ENCODE data around the gene PPIL1. TPM values are rescaled to one million over a fixed set of nuclear protein-coding genes. Genes with fewer than 3 reads are reported as not detected.
A peak's percentile ranks its signal among the peaks of the same experiment; 100 is the strongest.

Gene PPIL1
- total and polyA plus RNA-seq, 2 of the 13 experiments (the other 11 are each of a cell fraction or from before 2014, with no cell fraction given) = 74.2 to 144 TPM

DNA sequence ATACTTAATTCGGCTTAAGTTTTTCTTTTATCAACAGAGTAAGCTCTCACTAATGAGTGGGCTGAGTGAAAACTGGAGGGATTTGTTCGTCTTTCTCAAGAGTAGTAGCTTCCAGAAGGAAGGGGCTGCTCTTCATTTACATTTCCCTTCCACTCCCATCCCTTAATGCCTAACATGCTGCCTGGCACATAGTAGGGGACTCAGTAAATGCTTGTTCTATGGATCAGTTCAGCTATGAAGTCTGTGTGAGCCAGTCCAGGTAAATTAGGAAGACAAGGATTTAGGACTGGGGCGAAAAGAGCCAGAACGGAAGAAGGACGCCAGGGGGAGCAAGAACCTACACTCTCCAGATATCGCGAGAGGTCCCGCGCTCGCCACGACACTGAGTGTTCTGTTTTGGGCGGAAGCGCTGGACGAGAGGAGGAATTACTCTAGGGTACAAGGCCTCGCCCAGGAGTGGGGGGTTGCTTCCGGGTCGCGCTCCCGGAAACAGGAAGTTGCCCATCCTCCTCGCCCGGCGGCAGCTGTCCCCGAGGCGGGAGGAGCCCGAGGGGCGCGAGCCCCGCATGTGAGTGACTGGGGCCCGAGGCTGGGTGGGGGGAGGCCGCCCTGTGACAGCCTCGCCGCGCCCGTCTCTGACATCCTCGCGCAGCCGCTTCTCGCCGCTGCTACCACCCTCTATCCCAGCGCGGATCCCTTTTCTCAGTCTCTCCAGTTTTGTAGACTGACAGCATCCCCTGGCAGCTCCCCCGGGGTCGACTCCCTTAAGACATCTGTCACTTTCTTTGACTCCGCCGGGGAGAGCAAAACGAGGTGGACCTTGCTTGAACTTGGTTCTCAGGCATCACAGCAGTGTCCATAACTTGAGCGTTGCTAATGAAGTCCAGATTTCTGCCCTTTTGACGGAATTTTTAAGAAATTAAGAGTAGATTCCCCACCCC lies 11.1 kb upstream of the PPIL1 start, which contains the start of gene C6orf89 (continued):
- peak; percentile 94; the same call in 1 of the 2 replicates for TF ChIP-seq NFKB2 (CRISPR knock-in tag; IDR thresholded peaks at IDR 0.05; ENCODE audit: borderline replicate concordance)
- TF ChIP-seq, protein P1, sequence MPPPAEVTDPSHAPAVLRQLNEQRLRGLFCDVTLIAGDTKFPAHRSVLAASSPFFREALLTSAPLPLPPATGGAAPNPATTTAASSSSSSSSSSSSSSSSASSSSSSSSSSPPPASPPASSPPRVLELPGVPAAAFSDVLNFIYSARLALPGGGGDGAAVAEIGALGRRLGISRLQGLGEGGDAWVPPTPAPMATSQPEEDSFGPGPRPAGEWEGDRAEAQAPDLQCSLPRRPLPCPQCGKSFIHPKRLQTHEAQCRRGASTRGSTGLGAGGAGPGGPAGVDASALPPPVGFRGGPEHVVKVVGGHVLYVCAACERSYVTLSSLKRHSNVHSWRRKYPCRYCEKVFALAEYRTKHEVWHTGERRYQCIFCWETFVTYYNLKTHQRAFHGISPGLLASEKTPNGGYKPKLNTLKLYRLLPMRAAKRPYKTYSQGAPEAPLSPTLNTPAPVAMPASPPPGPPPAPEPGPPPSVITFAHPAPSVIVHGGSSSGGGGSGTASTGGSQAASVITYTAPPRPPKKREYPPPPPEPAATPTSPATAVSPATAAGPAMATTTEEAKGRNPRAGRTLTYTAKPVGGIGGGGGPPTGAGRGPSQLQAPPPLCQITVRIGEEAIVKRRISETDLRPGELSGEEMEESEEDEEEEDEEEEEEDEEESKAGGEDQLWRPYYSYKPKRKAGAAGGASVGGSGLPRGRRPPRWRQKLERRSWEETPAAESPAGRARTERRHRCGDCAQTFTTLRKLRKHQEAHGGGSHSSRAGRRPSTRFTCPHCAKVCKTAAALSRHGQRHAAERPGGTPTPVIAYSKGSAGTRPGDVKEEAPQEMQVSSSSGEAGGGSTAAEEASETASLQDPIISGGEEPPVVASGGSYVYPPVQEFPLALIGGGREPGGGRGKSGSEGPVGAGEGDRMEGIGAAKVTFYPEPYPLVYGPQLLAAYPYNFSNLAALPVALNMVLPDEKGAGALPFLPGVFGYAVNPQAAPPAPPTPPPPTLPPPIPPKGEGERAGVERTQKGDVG (CRISPR knock-in tag; IDR thresholded peaks at IDR 0.05; ENCODE audit: borderline replicate concordance) = peak; percentile 77; the same call in 1 of the 2 replicates
- peak; percentile 86; the same call in 1 of the 2 replicates for TF ChIP-seq KLF12 (CRISPR knock-in tag; IDR thresholded peaks at IDR 0.05; ENCODE audit: borderline replicate concordance)
- peak; percentile 99 for TF ChIP-seq ZNF543 (CRISPR knock-in tag; IDR thresholded peaks at IDR 0.05)
- TF ChIP-seq CEBPG (CRISPR knock-in tag; IDR thresholded peaks at IDR 0.05) = peak; percentile 52; the same call in 1 of the 2 replicates
- TF ChIP-seq FOXM1 (CRISPR knock-in tag; IDR thresholded peaks at IDR 0.05) = no peak
- peak; percentile 25; the same call in 1 of the 2 replicates for TF ChIP-seq SP1 (IDR thresholded peaks at IDR 0.05)
- peak; percentile 60 for TF ChIP-seq SP1 (CRISPR knock-in tag; IDR thresholded peaks at IDR 0.05)
- TF ChIP-seq, protein P2, sequence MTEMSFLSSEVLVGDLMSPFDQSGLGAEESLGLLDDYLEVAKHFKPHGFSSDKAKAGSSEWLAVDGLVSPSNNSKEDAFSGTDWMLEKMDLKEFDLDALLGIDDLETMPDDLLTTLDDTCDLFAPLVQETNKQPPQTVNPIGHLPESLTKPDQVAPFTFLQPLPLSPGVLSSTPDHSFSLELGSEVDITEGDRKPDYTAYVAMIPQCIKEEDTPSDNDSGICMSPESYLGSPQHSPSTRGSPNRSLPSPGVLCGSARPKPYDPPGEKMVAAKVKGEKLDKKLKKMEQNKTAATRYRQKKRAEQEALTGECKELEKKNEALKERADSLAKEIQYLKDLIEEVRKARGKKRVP (CRISPR knock-in tag; IDR thresholded peaks at IDR 0.05) = peak in 1 of 2 experiments; percentile 39; a peak in 1 of 4 replicates
- TF ChIP-seq SOX5 (CRISPR knock-in tag; IDR thresholded peaks at IDR 0.05; ENCODE audit: borderline replicate concordance) = peak; percentile 77; the same call in 1 of the 2 replicates
- TF ChIP-seq ZNF292 (CRISPR knock-in tag; IDR thresholded peaks at IDR 0.05; ENCODE audit: borderline replicate concordance, low read depth) = peak; percentile 94
- TF ChIP-seq, protein P3, sequence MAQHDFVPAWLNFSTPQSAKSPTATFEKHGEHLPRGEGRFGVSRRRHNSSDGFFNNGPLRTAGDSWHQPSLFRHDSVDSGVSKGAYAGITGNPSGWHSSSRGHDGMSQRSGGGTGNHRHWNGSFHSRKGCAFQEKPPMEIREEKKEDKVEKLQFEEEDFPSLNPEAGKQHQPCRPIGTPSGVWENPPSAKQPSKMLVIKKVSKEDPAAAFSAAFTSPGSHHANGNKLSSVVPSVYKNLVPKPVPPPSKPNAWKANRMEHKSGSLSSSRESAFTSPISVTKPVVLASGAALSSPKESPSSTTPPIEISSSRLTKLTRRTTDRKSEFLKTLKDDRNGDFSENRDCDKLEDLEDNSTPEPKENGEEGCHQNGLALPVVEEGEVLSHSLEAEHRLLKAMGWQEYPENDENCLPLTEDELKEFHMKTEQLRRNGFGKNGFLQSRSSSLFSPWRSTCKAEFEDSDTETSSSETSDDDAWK (CRISPR knock-in tag; IDR thresholded peaks at IDR 0.05) = no peak
- no peak for TF ChIP-seq ZNF251 (CRISPR knock-in tag; IDR thresholded peaks at IDR 0.05)
- TF ChIP-seq ZNF577 (CRISPR knock-in tag; IDR thresholded peaks at IDR 0.05; ENCODE audit: borderline replicate concordance, low read depth) = no peak
- TF ChIP-seq ZNF790 (CRISPR knock-in tag; IDR thresholded peaks at IDR 0.05; ENCODE audit: borderline replicate concordance) = peak; percentile 86
- peak; percentile 76; the same call in 1 of the 2 replicates for TF ChIP-seq FOSL2 (CRISPR knock-in tag; IDR thresholded peaks at IDR 0.05)
- TF ChIP-seq, protein P4, sequence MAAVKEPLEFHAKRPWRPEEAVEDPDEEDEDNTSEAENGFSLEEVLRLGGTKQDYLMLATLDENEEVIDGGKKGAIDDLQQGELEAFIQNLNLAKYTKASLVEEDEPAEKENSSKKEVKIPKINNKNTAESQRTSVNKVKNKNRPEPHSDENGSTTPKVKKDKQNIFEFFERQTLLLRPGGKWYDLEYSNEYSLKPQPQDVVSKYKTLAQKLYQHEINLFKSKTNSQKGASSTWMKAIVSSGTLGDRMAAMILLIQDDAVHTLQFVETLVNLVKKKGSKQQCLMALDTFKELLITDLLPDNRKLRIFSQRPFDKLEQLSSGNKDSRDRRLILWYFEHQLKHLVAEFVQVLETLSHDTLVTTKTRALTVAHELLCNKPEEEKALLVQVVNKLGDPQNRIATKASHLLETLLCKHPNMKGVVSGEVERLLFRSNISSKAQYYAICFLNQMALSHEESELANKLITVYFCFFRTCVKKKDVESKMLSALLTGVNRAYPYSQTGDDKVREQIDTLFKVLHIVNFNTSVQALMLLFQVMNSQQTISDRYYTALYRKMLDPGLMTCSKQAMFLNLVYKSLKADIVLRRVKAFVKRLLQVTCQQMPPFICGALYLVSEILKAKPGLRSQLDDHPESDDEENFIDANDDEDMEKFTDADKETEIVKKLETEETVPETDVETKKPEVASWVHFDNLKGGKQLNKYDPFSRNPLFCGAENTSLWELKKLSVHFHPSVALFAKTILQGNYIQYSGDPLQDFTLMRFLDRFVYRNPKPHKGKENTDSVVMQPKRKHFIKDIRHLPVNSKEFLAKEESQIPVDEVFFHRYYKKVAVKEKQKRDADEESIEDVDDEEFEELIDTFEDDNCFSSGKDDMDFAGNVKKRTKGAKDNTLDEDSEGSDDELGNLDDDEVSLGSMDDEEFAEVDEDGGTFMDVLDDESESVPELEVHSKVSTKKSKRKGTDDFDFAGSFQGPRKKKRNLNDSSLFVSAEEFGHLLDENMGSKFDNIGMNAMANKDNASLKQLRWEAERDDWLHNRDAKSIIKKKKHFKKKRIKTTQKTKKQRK (IDR thresholded peaks at IDR 0.05; ENCODE audit: low read length) = no peak
- peak; percentile 91; the same call in 1 of the 2 replicates for TF ChIP-seq ZNF230 (CRISPR knock-in tag; IDR thresholded peaks at IDR 0.05)
- TF ChIP-seq SNAI1 (CRISPR knock-in tag; IDR thresholded peaks at IDR 0.05; ENCODE audit: borderline replicate concordance) = no peak

All from HepG2 (cell line).